Vagina (tissue), 2 donors: ENCODE results near the gene GLI3. TPM values are rescaled to one million over a fixed set of nuclear protein-coding genes. Genes with fewer than 3 reads are reported as not detected.

Source experiments
- DNase-seq, 2 donors: peaks; one replicate each; pipeline ENCODE4 v3.0.0-alpha.2; 2017; ENCODE audit errors: extremely low spot score in 2 of 2
- H3K27ac ChIP-seq: fragments of 200-600 bp; sonication (generic); one replicate; pipeline ENCODE4 v1.5.1; 2019
- H3K27me3 ChIP-seq: fragments of 200-600 bp; sonication (generic); one replicate; pipeline ENCODE4 v1.5.1; 2019
- H3K36me3 ChIP-seq, 2 donors: fragments of 200-600 bp; sonication (generic); one replicate each; pipeline ENCODE4 v1.5.1; 2017 to 2019
- H3K4me1 ChIP-seq: fragments of 200-600 bp; sonication (generic); one replicate; pipeline ENCODE4 v1.5.1; 2019
- H3K4me3 ChIP-seq, 2 donors: fragments of 200-600 bp; sonication (generic); 1 replicate in 1 of 2; 2 replicates in 1 of 2; pipeline ENCODE4 v1.5.1; 2016 to 2019
- H3K9me3 ChIP-seq: fragments of 200-600 bp; sonication (generic); one replicate; pipeline ENCODE4 v1.5.1; 2019
- POLR2A ChIP-seq, 2 donors: fragments of 450-650 bp; IDR thresholded peaks; one replicate each; pipeline ENCODE4 v1.6.1; 2017; ENCODE audit warnings: antibody characterized with exemption in 2 of 2, mild to moderate bottlenecking in 2 of 2, moderate library complexity in 2 of 2
- POLR2AphosphoS5 ChIP-seq, 2 donors: sonication (generic); formaldehyde crosslinking; IDR thresholded peaks; one replicate each; pipeline ENCODE4 v1.9.0; 2017; ENCODE audit warnings: antibody characterized with exemption in 2 of 2, mild to moderate bottlenecking in 2 of 2, low read depth in 1 of 2; ENCODE audit not compliant: insufficient read depth in 1 of 2
- intact Hi-C: fragments of 100-400 bp; cut with DNase I; formaldehyde crosslinking; loops from one replicate; pipeline ENCODE4 v1.15.1; 2023
- total RNA-seq: library from RNA; depleted of rRNA; stranded (reverse); fragments of >200 nt; gene quantifications from one replicate; pipeline ENCODE4 v1.2.3, GENCODE V29; 2016
- TF ChIP-seq, protein P1 (sequence below), 3 experiments: fragments of 450-650 bp in 2 of 3; fragments of 200-600 bp in 1 of 3; sonication (generic) in 1 of 3; IDR thresholded peaks; one replicate each; pipeline ENCODE4 v1.5.1; 2017 to 2019; ENCODE audit warnings: antibody characterized with exemption in 3 of 3, mild to moderate bottlenecking in 2 of 3, moderate library complexity in 2 of 3

Gene GLI3
- total RNA-seq, 1 donor from 2014 or later: 24.6 TPM

DNA sequence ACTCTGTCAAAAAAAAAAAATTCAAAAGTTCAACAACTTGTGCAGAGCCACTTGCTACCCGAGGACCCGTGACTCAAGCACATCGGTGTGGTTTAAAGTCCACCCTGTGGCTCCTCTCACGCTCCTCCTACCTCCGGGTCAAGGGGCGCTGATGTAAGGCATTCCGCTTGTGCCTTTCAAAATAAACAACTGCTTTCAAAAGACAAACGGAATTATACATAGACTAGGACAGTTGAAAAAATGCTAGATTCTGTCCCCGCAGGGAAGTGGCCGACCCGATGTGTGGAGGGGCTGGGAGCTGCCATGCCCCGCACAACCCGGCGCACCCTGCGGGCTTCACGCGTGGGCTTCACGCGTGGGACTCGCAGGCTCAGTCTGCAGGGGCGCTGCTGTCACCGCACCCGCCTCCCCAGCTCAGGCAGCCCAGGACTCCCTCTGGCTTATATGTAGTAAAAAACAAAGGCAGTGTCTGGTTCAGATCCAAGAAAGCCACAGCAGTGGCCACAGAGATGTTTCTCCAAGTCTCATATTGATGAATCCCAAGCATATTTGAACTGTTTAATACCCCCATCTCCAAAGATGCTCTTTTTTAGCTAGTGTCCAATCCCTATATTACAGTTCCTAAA, 294.4 kb downstream of the GLI3 start:
- peak overlapping the region; percentile 18 for H3K27ac ChIP-seq
- DNase-seq: no peak
- H3K27me3 ChIP-seq: no peaks in the 10 kb centered on the region
- no peaks in the 10 kb centered on the region for H3K9me3 ChIP-seq
- H3K4me1 ChIP-seq: no peaks in the 10 kb centered on the region
- H3K4me3 ChIP-seq: peak overlapping the region; percentile 25 to 37
- peak in 1 of 2 donors; percentile 32 for TF ChIP-seq POLR2AphosphoS5 (IDR thresholded peaks at IDR 0.05; ENCODE audit: insufficient read depth in 1 of 2, low read depth in 1 of 2)
- TF ChIP-seq, protein P1, sequence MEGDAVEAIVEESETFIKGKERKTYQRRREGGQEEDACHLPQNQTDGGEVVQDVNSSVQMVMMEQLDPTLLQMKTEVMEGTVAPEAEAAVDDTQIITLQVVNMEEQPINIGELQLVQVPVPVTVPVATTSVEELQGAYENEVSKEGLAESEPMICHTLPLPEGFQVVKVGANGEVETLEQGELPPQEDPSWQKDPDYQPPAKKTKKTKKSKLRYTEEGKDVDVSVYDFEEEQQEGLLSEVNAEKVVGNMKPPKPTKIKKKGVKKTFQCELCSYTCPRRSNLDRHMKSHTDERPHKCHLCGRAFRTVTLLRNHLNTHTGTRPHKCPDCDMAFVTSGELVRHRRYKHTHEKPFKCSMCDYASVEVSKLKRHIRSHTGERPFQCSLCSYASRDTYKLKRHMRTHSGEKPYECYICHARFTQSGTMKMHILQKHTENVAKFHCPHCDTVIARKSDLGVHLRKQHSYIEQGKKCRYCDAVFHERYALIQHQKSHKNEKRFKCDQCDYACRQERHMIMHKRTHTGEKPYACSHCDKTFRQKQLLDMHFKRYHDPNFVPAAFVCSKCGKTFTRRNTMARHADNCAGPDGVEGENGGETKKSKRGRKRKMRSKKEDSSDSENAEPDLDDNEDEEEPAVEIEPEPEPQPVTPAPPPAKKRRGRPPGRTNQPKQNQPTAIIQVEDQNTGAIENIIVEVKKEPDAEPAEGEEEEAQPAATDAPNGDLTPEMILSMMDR (IDR thresholded peaks at IDR 0.05): no peak
- TF ChIP-seq POLR2A (IDR thresholded peaks at IDR 0.05): no peak
- intact Hi-C loops: loop anchor here (10.0 kb wide), 1 partner anchor 1322 kb away; no protein-coding TSS in a partner anchor
- H3K36me3 ChIP-seq: no peaks in the 10 kb centered on the region

DNA sequence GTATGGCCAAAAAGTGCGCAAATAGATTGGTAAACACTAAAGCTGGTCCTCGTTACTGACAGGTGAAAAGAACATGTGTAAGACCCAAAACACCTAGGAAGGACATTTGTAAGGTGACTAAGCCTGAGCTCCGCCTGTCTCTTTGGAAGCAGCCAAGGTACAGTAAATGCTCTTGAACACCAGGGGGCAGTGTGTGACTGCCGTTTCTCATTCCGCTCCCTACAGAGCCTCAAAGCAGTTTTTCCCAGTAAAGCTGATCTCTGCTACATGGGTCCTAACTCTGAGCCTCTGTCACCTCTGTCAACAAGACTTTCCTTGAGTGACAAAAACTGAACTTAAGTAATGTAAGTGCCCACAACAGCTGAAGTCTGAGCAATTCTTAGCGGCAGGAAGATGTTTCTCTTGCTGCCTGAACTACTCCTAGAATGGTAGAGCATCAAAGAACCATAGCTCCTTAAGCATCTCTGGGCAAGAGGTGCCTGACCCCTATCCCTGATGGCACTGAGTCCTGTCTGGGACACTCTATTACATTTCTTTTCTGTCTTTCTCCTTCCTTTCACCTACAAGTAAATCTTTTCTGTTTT, 296.2 kb downstream of the GLI3 start:
- no peaks in the 10 kb centered on the region for H3K36me3 ChIP-seq
- no peaks in the 10 kb centered on the region for H3K27me3 ChIP-seq
- TF ChIP-seq, protein P1 (IDR thresholded peaks at IDR 0.05): peak; percentile 81 to 87 (median 82)
- TF ChIP-seq POLR2AphosphoS5 (IDR thresholded peaks at IDR 0.05; ENCODE audit: insufficient read depth in 1 of 2, low read depth in 1 of 2): no peak
- no peak for DNase-seq
- H3K9me3 ChIP-seq: no peaks in the 10 kb centered on the region
- H3K27ac ChIP-seq: no peak overlapping the region
- intact Hi-C loops: loop anchor here (10.0 kb wide), 1 partner anchor 1324 kb away; no protein-coding TSS in a partner anchor
- no peaks in the 10 kb centered on the region for H3K4me1 ChIP-seq
- no peak overlapping the region for H3K4me3 ChIP-seq

DNA sequence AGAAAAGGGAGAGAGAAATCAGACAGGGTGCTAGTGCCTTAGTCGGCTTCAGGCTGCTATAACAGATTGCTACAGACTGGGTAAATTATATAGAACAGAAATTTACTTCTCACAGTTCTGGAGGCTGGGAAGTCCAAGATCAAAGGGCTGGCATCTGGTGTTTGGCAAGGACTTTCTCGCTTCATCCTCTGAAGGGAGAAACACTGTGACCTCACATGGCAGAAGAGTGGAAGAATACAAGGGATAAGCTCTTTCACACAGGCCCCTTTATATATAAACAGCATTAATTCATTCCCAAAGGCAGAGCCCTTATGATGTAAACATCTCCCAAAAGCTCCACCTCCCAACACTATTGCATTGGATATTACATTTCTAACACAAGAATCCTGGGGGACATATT, 298.6 kb downstream of the GLI3 start:
- no peaks in the 10 kb centered on the region for H3K4me1 ChIP-seq
- H3K36me3 ChIP-seq: no peaks in the 10 kb centered on the region
- no peak overlapping the region for H3K4me3 ChIP-seq
- intact Hi-C loops: no loop called here
- TF ChIP-seq, protein P1 (IDR thresholded peaks at IDR 0.05): no peak
- TF ChIP-seq POLR2AphosphoS5 (IDR thresholded peaks at IDR 0.05; ENCODE audit: insufficient read depth in 1 of 2, low read depth in 1 of 2): no peak
- no peak for TF ChIP-seq POLR2A (IDR thresholded peaks at IDR 0.05)
- no peaks in the 10 kb centered on the region for H3K9me3 ChIP-seq
- no peak overlapping the region for H3K27ac ChIP-seq
- no peak for DNase-seq
- no peaks in the 10 kb centered on the region for H3K27me3 ChIP-seq

DNA sequence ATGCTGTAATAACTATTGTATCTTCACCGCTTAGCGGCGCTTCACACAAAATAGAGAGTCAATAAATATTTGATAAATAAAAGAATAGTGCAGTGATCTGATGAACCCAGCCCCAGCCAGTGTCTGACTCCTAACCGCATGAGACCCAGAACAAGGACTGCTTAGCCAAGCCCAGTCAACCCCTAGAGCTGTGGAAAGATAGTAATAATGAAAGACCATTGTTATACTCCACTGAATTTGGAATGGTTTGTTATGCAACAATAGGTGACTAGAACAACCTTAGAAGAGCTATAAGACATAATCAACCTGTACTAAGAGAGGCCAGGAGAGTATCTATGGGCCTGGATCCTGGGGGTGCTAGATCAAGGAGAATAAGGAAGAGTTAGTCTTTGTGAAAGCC, 303.6 kb downstream of the GLI3 start:
- Histone ChIP-seq H3K36me3 (no peaks in the 10 kb centered on the region), H3K4me3 (no peak overlapping the region), H3K27ac (no peak overlapping the region), H3K27me3 (no peaks in the 10 kb centered on the region), H3K4me1 (no peaks in the 10 kb centered on the region), H3K9me3 (no peaks in the 10 kb centered on the region)
- TF ChIP-seq POLR2AphosphoS5 (IDR thresholded peaks at IDR 0.05; ENCODE audit: insufficient read depth in 1 of 2, low read depth in 1 of 2) (no peak), POLR2A (IDR thresholded peaks at IDR 0.05) (no peak)
- TF ChIP-seq, protein P1 (IDR thresholded peaks at IDR 0.05): no peak
- DNase-seq: no peak
- intact Hi-C loops: no loop called here

DNA sequence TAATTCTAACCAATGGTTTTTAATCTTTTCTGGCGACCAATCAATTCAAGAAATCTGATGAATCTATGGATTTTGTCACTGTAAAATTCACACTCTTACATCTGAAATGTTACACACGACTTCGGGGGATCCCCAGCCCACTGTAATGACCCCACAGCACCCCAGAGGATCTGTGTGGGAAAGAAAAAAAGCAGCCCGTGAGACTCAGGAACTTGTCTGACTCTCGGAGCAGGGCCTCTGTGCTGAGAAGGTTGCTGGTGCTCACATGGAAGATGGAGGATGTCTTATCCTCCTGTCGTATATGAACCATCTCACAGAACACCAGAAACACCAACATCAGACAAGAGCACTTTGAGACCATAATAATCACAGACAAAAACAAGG, 305.8 kb downstream of the GLI3 start:
- no peaks in the 10 kb centered on the region for H3K4me1 ChIP-seq

More for the DNA sequence above, 305.8 kb downstream of the GLI3 start:
- H3K36me3 ChIP-seq: no peaks in the 10 kb centered on the region
- H3K27ac ChIP-seq: no peak overlapping the region
- H3K27me3 ChIP-seq: no peaks in the 10 kb centered on the region
- intact Hi-C loops: no loop called here
- H3K4me3 ChIP-seq: no peak overlapping the region
- TF ChIP-seq, protein P1 (IDR thresholded peaks at IDR 0.05): no peak
- no peak for TF ChIP-seq POLR2AphosphoS5 (IDR thresholded peaks at IDR 0.05; ENCODE audit: insufficient read depth in 1 of 2, low read depth in 1 of 2)
- no peak for TF ChIP-seq POLR2A (IDR thresholded peaks at IDR 0.05)
- no peak for DNase-seq
- H3K9me3 ChIP-seq: no peaks in the 10 kb centered on the region
